OCI-LY3 (cell line): ENCODE data around the gene CD28.

ENCODE experiments used
- EZH2phosphoT487 ChIP-seq: fragments of 200-600 bp; shearing (Covaris generic); IDR thresholded peaks from 2 replicates; pipeline ENCODE4 v1.6.1; 2018; ENCODE audit warnings: antibody characterized with exemption, mixed run types, low read depth
- TF ChIP-seq, protein P1 (sequence below): fragments of 200-600, 300-600 bp; sonication (generic); IDR thresholded peaks from 2 replicates; pipeline ENCODE4 v1.5.1; 2014; ENCODE audit warnings: antibody characterized with exemption, low read length, low read depth

DNA sequence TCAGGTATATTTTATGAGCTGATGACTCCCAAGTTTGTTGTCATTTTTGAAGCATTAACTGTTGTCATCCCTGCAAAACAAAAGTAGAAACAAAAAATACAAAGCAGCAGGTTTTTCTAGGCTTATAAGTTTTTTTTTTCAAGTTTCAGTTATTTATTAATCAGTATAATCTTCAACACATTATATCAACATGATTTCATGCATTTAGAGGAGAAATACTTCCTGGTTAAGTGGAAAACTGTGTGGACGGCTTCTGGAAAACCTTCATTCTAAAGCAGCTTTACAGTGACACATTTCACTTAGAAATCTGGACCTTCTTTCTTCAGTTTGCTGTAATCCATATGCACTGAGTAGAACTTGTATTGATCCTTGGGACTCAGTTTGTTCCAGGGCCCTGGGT is 34.6 kb upstream of the CD28 start:
- TF ChIP-seq, protein P1, sequence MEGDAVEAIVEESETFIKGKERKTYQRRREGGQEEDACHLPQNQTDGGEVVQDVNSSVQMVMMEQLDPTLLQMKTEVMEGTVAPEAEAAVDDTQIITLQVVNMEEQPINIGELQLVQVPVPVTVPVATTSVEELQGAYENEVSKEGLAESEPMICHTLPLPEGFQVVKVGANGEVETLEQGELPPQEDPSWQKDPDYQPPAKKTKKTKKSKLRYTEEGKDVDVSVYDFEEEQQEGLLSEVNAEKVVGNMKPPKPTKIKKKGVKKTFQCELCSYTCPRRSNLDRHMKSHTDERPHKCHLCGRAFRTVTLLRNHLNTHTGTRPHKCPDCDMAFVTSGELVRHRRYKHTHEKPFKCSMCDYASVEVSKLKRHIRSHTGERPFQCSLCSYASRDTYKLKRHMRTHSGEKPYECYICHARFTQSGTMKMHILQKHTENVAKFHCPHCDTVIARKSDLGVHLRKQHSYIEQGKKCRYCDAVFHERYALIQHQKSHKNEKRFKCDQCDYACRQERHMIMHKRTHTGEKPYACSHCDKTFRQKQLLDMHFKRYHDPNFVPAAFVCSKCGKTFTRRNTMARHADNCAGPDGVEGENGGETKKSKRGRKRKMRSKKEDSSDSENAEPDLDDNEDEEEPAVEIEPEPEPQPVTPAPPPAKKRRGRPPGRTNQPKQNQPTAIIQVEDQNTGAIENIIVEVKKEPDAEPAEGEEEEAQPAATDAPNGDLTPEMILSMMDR: no peak
- no peak for TF ChIP-seq EZH2phosphoT487
